Skeletal muscle tissue (tissue), 4 donors: Measurements from ENCODE around the gene CD81. TPM values are rescaled to one million over a fixed set of nuclear protein-coding genes. Genes with fewer than 3 reads are reported as not detected.
A peak's percentile ranks its signal among the peaks of the same experiment; 100 is the strongest.

ENCODE experiments used
- H3K27ac ChIP-seq: one replicate; pipeline ENCODE4 v1.7.0; 2013; ENCODE audit warnings: mild to moderate bottlenecking, low read depth, low read length, inconsistent platforms
- H3K27me3 ChIP-seq, 3 donors: one replicate each; pipeline ENCODE4 v1.7.0; 2013; ENCODE audit warnings: low read length in 3 of 3; ENCODE audit not compliant: control insufficient read depth in 3 of 3, insufficient read depth in 3 of 3
- H3K36me3 ChIP-seq, 3 donors: one replicate each; pipeline ENCODE4 v1.7.0; 2013; ENCODE audit warnings: low read length in 3 of 3; ENCODE audit not compliant: control insufficient read depth in 3 of 3, insufficient read depth in 3 of 3
- H3K4me1 ChIP-seq, 3 donors: one replicate each; pipeline ENCODE4 v1.7.0; 2013; ENCODE audit warnings: low read length in 3 of 3, mild to moderate bottlenecking in 3 of 3; ENCODE audit not compliant: control insufficient read depth in 3 of 3, insufficient read depth in 3 of 3
- H3K4me3 ChIP-seq, 3 donors: one replicate each; pipeline ENCODE4 v1.7.0; 2013; ENCODE audit warnings: low read length in 3 of 3
- H3K9ac ChIP-seq, 3 donors: one replicate each; pipeline ENCODE4 v1.7.0; 2013; ENCODE audit warnings: low read length in 3 of 3, mild to moderate bottlenecking in 3 of 3, moderate library complexity in 2 of 3, low read depth in 1 of 3
- H3K9me3 ChIP-seq, 3 donors: one replicate each; pipeline ENCODE4 v1.7.0; 2013; ENCODE audit warnings: low read length in 3 of 3; ENCODE audit not compliant: control insufficient read depth in 3 of 3
- total RNA-seq: library from RNA; depleted of rRNA; stranded (reverse); fragments of >200 nt; gene quantifications from one replicate; pipeline ENCODE4 v1.2.3, GENCODE V29; 2014
- donor health status: Osteomylitis.

CD81 gene
- total RNA-seq, 1 donor from 2014 or later: 221 TPM

DNA sequence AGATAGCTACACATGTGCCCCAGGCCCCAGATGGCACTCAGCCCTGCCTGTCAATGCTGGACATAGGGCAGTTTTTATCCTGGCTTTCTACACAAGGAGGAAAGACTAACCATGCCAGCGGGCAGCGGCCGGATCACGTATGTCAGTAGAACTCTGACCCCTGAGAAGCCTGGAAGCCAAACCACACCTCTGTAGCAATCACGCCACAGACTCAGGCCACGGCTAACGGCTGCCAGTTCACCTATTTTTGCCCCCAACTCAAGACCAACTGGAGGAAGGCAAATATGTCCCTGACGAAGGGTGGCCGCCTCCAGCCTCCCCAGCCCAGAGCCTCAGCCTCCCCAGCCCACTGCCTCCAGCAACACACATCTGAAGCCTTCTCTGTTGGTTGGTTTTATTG, 7.2 kb upstream of the CD81 start:
- H3K4me1 ChIP-seq: peaks cover 0 to 5% (median 2%) of the 10 kb centered on the region in 3 donors
- no peak overlapping the region for H3K9ac ChIP-seq
- no peak overlapping the region for H3K27ac ChIP-seq
- peaks cover 0 to 4% (median 0%) of the 10 kb centered on the region in 3 donors for H3K27me3 ChIP-seq
- no peak overlapping the region for H3K4me3 ChIP-seq
- no peaks in the 10 kb centered on the region for H3K9me3 ChIP-seq
- H3K36me3 ChIP-seq: no peaks in the 10 kb centered on the region

DNA sequence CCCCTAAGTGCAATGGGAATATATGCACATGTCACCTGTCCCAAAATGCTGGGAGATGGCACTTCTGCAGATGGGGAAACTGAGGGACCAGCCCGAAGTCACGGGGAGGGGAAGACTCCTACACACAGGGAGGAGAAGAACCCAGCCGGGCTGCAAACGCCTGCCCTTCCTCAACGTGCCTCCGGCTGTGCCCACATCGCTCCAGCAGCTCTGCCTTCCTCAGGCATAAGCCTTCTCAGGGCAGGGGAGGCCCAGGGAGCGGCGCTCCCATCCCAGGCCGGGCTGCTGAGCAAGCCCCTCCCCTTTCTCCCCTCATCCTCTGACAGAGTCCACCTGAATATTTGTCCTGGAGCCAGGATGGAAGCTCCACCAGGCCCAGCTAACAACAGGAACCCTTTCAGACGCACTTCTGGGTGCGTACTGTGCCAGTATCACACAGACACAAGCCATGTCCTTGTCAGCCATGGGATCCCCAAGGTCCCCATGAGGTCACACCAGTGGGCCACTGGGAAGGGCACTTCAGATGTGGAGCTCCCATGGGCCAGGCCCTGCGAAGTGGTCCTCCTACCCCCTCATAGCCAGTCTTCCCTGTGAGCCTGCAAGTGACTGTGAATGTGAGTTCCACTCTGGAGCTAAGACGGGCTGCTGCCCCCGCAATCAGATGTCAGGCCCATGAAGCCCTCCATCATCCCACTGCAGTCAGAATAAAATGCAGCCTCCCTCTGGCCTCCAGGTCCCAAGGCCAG, 2.5 kb upstream of the CD81 start:
- no peaks in the 10 kb centered on the region for H3K9me3 ChIP-seq
- H3K27ac ChIP-seq: no peak overlapping the region
- H3K4me1 ChIP-seq: peaks cover 15 to 17% (median 16%) of the 10 kb centered on the region in 3 donors
- H3K9ac ChIP-seq: no peak overlapping the region
- H3K36me3 ChIP-seq: no peaks in the 10 kb centered on the region
- H3K4me3 ChIP-seq: no peak overlapping the region
- H3K27me3 ChIP-seq: no peaks in the 10 kb centered on the region

DNA sequence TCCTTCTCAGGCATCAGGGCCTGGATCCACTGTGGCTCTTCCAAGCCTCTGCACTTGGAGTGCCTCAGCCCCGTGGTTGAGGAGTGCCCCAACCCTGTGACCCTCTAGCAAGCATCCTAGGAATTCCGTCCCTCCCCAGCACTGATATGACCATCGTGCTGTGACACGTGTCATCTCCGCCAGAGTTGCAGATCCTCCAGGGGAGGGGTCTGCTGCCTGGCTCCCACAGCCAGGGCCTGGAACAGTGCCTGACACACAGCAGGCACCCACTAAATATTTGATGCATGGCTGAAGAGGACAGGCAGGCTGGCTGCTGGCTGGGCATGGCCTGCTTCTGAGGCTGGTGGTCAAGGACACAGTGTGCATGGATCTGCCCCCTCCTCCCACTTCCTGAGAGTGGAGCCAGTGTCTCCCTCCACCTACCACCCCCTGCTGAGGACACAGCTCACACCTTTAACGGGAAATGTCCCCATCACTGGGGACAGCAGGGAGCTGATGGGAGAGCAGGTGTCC, 1.7 kb upstream of the CD81 start:
- Histone ChIP-seq H3K27me3 (no peaks in the 10 kb centered on the region), H3K9ac (no peak overlapping the region), H3K36me3 (no peaks in the 10 kb centered on the region), H3K4me3 (no peak overlapping the region), H3K27ac (no peak overlapping the region), H3K4me1 (peaks cover 23 to 24% (median 24%) of the 10 kb centered on the region in 3 donors), H3K9me3 (no peaks in the 10 kb centered on the region)

DNA sequence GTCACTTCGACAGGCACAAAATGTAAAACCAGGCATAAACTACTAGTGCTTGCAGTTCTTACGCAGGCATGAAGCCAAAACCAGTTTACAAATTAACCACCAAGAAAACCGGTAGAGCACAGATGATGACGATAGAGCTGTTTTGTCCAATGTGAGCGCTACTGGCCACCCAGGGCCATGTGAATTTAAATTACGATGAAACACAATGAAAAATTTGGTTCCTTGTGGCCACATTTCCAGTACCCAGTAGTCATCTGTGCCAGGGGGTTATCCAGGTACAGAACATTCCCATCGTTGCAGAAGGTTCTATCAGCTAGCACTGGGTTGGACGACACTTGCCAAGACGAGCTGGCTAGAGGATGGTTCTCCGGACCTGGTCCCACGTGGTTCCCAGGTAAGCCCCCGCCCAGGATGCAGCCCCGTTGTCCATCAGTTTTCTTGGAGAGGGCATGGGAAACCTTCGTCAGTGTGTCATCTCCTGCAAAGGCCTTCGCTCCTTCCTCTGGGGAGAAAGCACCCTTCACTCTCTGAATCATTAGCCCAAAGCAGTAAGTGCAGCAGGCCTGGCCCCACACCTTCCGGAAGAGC, 1.1 kb upstream of the CD81 start:
- no peak overlapping the region for H3K9ac ChIP-seq
- no peaks in the 10 kb centered on the region for H3K36me3 ChIP-seq
- H3K9me3 ChIP-seq: no peaks in the 10 kb centered on the region
- H3K4me3 ChIP-seq: no peak overlapping the region
- peaks cover 29 to 31% (median 31%) of the 10 kb centered on the region in 3 donors for H3K4me1 ChIP-seq
- H3K27me3 ChIP-seq: no peaks in the 10 kb centered on the region
- H3K27ac ChIP-seq: no peak overlapping the region

DNA sequence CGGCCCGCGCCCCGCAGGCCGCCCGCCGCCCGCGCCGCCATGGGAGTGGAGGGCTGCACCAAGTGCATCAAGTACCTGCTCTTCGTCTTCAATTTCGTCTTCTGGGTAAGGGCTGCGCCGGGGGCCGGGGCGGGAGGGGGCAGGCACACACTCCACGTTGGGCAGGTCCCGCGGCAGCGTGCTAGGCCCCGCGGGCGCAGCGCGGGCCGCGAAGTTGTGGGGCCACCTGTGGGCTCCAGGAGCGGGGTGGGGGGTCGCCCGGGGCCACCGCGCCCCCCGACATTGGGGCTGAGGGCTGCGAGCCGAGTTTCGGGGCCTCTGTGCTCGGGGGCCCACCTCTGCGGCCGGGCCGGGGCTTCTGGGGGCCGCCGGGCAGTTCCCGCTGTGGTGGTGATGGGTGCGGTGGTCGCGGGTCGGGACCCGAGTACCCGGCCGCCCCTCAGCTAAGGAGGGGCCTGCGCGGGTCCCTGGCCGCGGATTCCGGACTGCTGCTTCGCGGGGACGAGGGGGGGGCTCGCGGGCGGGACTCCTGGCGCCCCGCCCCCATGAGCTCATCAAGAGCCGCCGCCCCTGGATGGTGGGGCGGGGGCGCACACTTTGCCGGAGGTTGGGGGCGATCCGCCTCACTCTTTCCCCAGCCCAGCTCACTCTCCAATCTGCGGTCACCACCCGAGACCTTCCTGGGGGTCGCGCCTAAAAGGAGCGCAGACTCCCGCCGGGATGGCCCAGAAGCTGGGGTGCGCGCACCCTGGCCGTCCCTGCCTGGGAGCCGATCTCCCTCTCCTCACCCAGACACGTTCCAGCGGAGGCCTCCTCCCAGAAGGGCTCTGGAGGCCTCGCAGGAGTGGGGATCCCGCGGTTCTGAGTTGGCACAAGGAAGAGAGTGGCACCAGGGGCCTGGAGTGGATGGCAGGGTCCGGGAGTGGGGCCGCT, 667 bp downstream of the CD81 start:
- Histone ChIP-seq H3K9me3 (no peaks in the 10 kb centered on the region), H3K4me3 (peak overlapping the region; percentile 77 to 88 (median 84)), H3K27me3 (no peaks in the 10 kb centered on the region), H3K36me3 (no peaks in the 10 kb centered on the region), H3K9ac (peak overlapping the region; percentile 86 to 93 (median 89)), H3K4me1 (peaks cover 45 to 48% (median 46%) of the 10 kb centered on the region in 3 donors), H3K27ac (peak overlapping the region; percentile 95)

DNA sequence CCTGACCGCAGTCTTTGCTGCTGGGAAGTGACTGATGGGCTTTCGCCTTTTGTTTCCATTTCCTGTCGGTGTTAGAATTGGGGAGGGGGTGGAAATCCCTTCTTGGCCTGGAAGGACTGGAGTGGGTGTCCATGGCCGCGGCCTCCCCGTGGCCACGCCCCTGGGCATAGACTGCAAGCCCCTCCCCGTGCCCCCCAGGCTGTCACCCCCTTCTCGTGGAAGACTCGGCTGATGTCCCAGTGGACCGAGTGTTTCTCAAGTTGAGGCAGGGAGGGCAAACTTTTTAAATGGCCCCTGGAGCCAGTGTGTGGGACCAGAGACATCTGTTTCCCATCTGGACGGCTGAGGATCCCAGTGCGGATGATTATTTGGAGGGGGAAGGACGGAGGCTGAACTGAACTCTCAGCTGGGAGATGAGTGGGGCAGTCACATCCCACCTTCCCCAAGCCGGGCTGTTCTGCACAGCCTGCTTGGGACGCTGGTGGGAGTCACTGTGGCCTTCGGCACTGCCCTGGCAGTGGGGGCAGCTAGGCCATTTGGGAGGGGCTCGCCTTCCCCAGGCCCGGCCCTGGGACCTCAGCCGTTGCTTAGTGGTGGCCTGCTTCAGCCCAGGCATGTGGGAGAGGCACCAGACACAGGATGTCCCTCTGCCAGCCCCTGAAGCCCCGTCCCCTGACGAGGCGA, 1.6 kb downstream of the CD81 start:
- H3K27ac ChIP-seq: peak overlapping the region; percentile 95
- no peaks in the 10 kb centered on the region for H3K36me3 ChIP-seq
- no peaks in the 10 kb centered on the region for H3K27me3 ChIP-seq
- H3K9ac ChIP-seq: peak overlapping the region; percentile 86 to 93 (median 89)
- H3K4me3 ChIP-seq: peak overlapping the region; percentile 77 to 88 (median 84)
- H3K9me3 ChIP-seq: no peaks in the 10 kb centered on the region
- H3K4me1 ChIP-seq: peaks cover 54 to 57% (median 55%) of the 10 kb centered on the region in 3 donors

DNA sequence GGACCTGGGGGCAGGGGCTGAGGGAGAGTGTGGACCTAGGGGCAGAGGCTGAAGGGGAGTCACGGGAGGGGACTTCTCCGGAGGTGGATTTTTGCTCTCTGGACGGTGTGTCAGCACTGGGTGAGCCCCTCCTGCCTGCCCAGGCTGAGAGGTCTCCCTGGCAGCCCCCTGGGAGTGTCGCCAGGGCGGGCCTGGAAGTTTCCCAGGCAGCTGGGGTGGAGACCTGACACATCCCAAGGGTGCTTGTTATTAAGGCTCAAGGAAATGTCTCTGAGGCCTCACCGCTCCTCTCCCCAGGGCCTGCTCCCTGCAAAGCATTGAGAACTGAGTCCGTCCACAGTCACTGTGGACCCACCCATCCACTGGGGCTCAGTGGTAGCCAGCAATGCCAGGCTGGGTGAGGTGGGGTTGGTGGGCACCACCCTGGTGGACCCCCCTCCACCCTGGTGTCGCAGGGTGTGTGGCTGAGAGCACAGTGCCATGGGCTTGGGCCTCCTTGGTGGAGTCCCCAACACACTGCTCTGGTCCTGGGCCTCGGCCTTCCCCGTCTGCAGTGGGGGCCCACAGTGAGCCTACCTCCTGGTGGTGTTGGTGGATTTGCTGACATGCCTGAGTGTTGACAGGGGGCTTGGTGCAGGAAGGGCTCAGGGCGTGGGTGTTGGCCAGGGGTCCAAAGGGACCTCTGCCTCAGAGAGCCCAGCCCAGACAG, 2.5 kb downstream of the CD81 start:
- H3K27ac ChIP-seq: peak overlapping the region; percentile 95
- H3K9ac ChIP-seq: peak overlapping the region; percentile 33 to 70 (median 50)
- H3K4me3 ChIP-seq: peak overlapping the region; percentile 38 to 56 (median 52)
- peaks cover 58 to 62% (median 61%) of the 10 kb centered on the region in 3 donors for H3K4me1 ChIP-seq
- H3K36me3 ChIP-seq: no peaks in the 10 kb centered on the region
- no peaks in the 10 kb centered on the region for H3K27me3 ChIP-seq
- H3K9me3 ChIP-seq: no peaks in the 10 kb centered on the region

DNA sequence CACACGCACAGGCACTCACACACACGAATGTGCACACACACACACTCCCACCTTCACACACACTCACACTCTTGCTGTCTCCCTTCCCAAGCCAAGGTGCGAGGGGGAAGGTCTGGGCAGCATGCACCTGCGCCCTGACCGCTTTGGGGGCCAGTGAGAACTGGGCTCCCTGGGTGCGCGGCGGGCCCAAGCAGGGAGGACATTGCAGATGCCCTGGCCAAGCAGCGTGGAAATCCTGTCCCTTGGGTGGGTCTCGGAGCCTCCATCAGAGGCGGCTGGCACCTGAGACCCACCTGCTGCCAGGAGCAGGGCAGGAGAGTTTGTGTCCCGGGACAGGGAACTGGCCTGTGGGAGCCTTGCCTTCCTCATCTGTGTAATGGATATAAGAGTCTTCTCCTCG, 3.3 kb downstream of the CD81 start:
- Histone ChIP-seq H3K4me1 (peaks cover 66 to 69% (median 68%) of the 10 kb centered on the region in 3 donors), H3K27ac (peak overlapping the region; percentile 95), H3K9me3 (no peaks in the 10 kb centered on the region), H3K4me3 (peak overlapping the region in 2 of 3 donors; percentile 52 to 56), H3K9ac (peak overlapping the region in 2 of 3 donors; percentile 50 to 70), H3K36me3 (peaks cover 0 to 5% (median 3%) of the 10 kb centered on the region in 3 donors), H3K27me3 (no peaks in the 10 kb centered on the region)
